Chondrocyte (in vitro differentiated cells): ENCODE results near the gene FTSJ1. TPM values are rescaled to one million over a fixed set of nuclear protein-coding genes. Genes with fewer than 3 reads are reported as not detected.

ENCODE experiments used
- DNase-seq: peaks from one replicate; pipeline ENCODE4 v3.0.0; 2021; ENCODE audit warnings: mixed read lengths, low spot score
- H3K27ac Mint-ChIP-seq: one replicate; pipeline ENCODE4 v1.8.0; 2021; ENCODE audit warnings: mild to moderate bottlenecking, moderate library complexity, mixed read lengths; ENCODE audit not compliant: unreplicated experiment
- H3K27me3 Mint-ChIP-seq: 2 replicates; pipeline ENCODE4 v1.8.0; 2021; ENCODE audit warnings: low read depth, mixed read lengths
- H3K36me3 Mint-ChIP-seq: 2 replicates; pipeline ENCODE4 v1.8.0; 2021; ENCODE audit warnings: low read depth, mixed read lengths
- H3K4me1 Mint-ChIP-seq: 2 replicates; pipeline ENCODE4 v1.8.0; 2021; ENCODE audit warnings: low read depth, mild to moderate bottlenecking, mixed read lengths
- H3K4me3 Mint-ChIP-seq: one replicate; pipeline ENCODE4 v1.8.0; 2021; ENCODE audit warnings: mild to moderate bottlenecking, moderate library complexity, mixed read lengths; ENCODE audit not compliant: unreplicated experiment
- H3K9me3 Mint-ChIP-seq: 2 replicates; pipeline ENCODE4 v1.8.0; 2021; ENCODE audit warnings: low read depth, mixed read lengths
- CTCF ChIP-seq: fragments of 200-600 bp; sonication (generic); IDR thresholded peaks from 2 replicates; pipeline ENCODE4 v1.5.0; 2021; ENCODE audit warnings: antibody characterized with exemption, mild to moderate bottlenecking, moderate library complexity
- total RNA-seq: library from RNA; stranded (reverse); gene quantifications from 3 replicates; pipeline ENCODE4 v1.2.1, GENCODE V29; 2021

The FTSJ1 gene
- total RNA-seq, 1 donor from 2014 or later, result 53.3 TPM

GRCh38 chrX:48489892-48490291 lies 13.9 kb downstream of the FTSJ1 start:
- Mint-ChIP-seq H3K27ac (no peak overlapping the region), H3K4me3 (no peak overlapping the region), H3K27me3 (no peaks in the 10 kb centered on the region), H3K36me3 (peaks cover 4% of the 10 kb centered on the region), H3K9me3 (peaks cover 9% of the 10 kb centered on the region), H3K4me1 (peaks cover 29% of the 10 kb centered on the region)
- TF ChIP-seq CTCF, result no peak
- DNase-seq, result peak; percentile 21

- no peak overlapping the region for H3K4me3 Mint-ChIP-seq
- peaks cover 4% of the 10 kb centered on the region for H3K36me3 Mint-ChIP-seq
Observed at GRCh38 chrX:48490661-48491060, 14.7 kb downstream of the FTSJ1 start.

GRCh38 chrX:48491809-48492208 lies 15.8 kb downstream of the FTSJ1 start:
- Mint-ChIP-seq H3K4me3 (no peak overlapping the region), H3K27ac (peak overlapping the region; percentile 50), H3K4me1 (peaks cover 27% of the 10 kb centered on the region), H3K9me3 (peaks cover 9% of the 10 kb centered on the region), H3K36me3 (peaks cover 4% of the 10 kb centered on the region), H3K27me3 (no peaks in the 10 kb centered on the region)
- no peak for TF ChIP-seq CTCF
- DNase-seq, result peak; percentile 43

More at GRCh38 chrX:48490661-48491060, 14.7 kb downstream of the FTSJ1 start:
- no peaks in the 10 kb centered on the region for H3K27me3 Mint-ChIP-seq
- no peak for TF ChIP-seq CTCF
- DNase-seq, result peak; percentile 30
- H3K9me3 Mint-ChIP-seq, result peaks cover 9% of the 10 kb centered on the region
- H3K27ac Mint-ChIP-seq, result peak overlapping the region; percentile 28
- H3K4me1 Mint-ChIP-seq, result peaks cover 29% of the 10 kb centered on the region

GRCh38 chrX:48492293-48492910 lies 16.4 kb downstream of the FTSJ1 start:
- H3K4me1 Mint-ChIP-seq, result peaks cover 22% of the 10 kb centered on the region
- H3K27ac Mint-ChIP-seq, result peak overlapping the region; percentile 50
- no peaks in the 10 kb centered on the region for H3K27me3 Mint-ChIP-seq
- no peak overlapping the region for H3K4me3 Mint-ChIP-seq
- TF ChIP-seq CTCF, result no peak
- H3K36me3 Mint-ChIP-seq, result no peaks in the 10 kb centered on the region
- DNase-seq, result peak; percentile 38
- peaks cover 5% of the 10 kb centered on the region for H3K9me3 Mint-ChIP-seq

- TF ChIP-seq CTCF, result peak; percentile 75
- H3K4me1 Mint-ChIP-seq, result peaks cover 22% of the 10 kb centered on the region
- DNase-seq, result peak; percentile 32
- no peak overlapping the region for H3K4me3 Mint-ChIP-seq
- no peaks in the 10 kb centered on the region for H3K27me3 Mint-ChIP-seq
- H3K27ac Mint-ChIP-seq, result peak overlapping the region; percentile 54
- H3K9me3 Mint-ChIP-seq, result peaks cover 5% of the 10 kb centered on the region
- no peaks in the 10 kb centered on the region for H3K36me3 Mint-ChIP-seq
Observed at GRCh38 chrX:48493890-48494364, 17.9 kb downstream of the FTSJ1 start.
